Left lung (tissue), 10 donors: ENCODE results near the gene CMSS1. TPM values are rescaled to one million over a fixed set of nuclear protein-coding genes. Genes with fewer than 3 reads are reported as not detected.

Experiments used
- ATAC-seq: fragments of 200-7000 bp; cut with Tn5 transposase; one replicate; pipeline ENCODE4 v1.9.1; 2020; ENCODE audit warnings: moderate library complexity
- DNase-seq, 4 donors: peaks; one replicate each; pipeline ENCODE4 v3.0.0-alpha.2; 2013 to 2020
- H3K27ac ChIP-seq, 2 donors: fragments of 200-600 bp; sonication (generic) in 1 of 2; one replicate each; pipeline versions ENCODE4 v1.5.0 to v1.8.0; 2020 to 2021
- H3K27me3 ChIP-seq, 2 donors: fragments of 200-600 bp; sonication (generic) in 1 of 2; one replicate each; pipeline versions ENCODE4 v1.5.0 to v1.8.0; 2020 to 2021
- H3K36me3 ChIP-seq, 2 donors: fragments of 200-600 bp; sonication (generic) in 1 of 2; one replicate each; pipeline versions ENCODE4 v1.5.0 to v1.8.0; 2020 to 2021
- H3K4me1 ChIP-seq, 2 donors: fragments of 200-600 bp; one replicate each; pipeline ENCODE4 v1.8.0; 2021
- H3K4me3 ChIP-seq, 2 donors: fragments of 200-600 bp; sonication (generic) in 1 of 2; one replicate each; pipeline versions ENCODE4 v1.5.0 to v1.8.0; 2020 to 2021; ENCODE audit warnings: mild to moderate bottlenecking in 1 of 2
- H3K9me3 ChIP-seq, 2 donors: fragments of 200-600 bp; sonication (generic) in 1 of 2; one replicate each; pipeline versions ENCODE4 v1.5.0 to v1.8.0; 2020 to 2021
- intact Hi-C, 2 donors: fragments of 100-400 bp; cut with DNase I; formaldehyde crosslinking; loops; one replicate each; pipeline versions ENCODE4 v1.11.2 to v1.14.2; 2022
- polyA plus RNA-seq, 6 donors: library from polyadenylated mRNA; unstranded; fragments of 120-200 nt; gene quantifications; one replicate each; pipeline ENCODE4 v1.2.1, GENCODE V29; 2013; ENCODE audit not compliant: insufficient read length in 6 of 6
- total RNA-seq, 2 donors: library from RNA; stranded (reverse); fragmentation: NEBNext Ultra II Directional; extraction: Animal tissue kit (Norgen Biotek cat#: 25700); gene quantifications; one replicate each; pipeline ENCODE4 v1.2.1, GENCODE V29; 2021
- TF ChIP-seq, protein P1 (sequence below), 2 donors: fragments of 200-600 bp; sonication (generic) in 1 of 2; IDR thresholded peaks; one replicate each; pipeline versions ENCODE4 v1.5.0 to v1.8.0; 2021; ENCODE audit warnings: antibody characterized with exemption in 2 of 2
- donor health status: DM: no; HTN: yes; CAD: no.
- donor health status: DM: no; HTN: no; CAD: no.

Gene CMSS1
- total and polyA plus RNA-seq, 8 donors, result 13.4 to 51.0 (median 41.8) TPM

DNA sequence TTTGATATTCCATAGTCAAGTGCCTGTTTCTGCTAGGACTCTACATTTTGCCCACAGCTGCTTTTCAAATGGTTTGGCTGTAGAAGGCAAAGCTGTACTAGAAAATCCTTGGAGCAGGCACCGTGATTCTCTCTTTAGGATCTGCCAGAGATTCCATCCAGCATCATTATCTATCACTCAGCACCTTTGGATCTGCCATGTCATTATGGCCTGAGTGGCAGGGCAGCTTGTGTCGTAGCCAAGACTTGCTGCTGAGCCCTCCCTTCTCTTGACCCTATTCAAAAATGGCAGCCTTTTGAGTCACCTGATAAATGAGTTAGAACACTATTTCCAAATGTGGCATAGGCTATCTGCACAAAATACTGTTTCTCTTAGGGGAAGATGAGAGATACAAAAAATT is 8.1 kb upstream of the CMSS1 start:
- TF ChIP-seq, protein P1, sequence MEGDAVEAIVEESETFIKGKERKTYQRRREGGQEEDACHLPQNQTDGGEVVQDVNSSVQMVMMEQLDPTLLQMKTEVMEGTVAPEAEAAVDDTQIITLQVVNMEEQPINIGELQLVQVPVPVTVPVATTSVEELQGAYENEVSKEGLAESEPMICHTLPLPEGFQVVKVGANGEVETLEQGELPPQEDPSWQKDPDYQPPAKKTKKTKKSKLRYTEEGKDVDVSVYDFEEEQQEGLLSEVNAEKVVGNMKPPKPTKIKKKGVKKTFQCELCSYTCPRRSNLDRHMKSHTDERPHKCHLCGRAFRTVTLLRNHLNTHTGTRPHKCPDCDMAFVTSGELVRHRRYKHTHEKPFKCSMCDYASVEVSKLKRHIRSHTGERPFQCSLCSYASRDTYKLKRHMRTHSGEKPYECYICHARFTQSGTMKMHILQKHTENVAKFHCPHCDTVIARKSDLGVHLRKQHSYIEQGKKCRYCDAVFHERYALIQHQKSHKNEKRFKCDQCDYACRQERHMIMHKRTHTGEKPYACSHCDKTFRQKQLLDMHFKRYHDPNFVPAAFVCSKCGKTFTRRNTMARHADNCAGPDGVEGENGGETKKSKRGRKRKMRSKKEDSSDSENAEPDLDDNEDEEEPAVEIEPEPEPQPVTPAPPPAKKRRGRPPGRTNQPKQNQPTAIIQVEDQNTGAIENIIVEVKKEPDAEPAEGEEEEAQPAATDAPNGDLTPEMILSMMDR (IDR thresholded peaks at IDR 0.05), result no peak
- Histone ChIP-seq H3K27me3 (no peaks in the 10 kb centered on the region), H3K9me3 (peaks cover 0 to 10% of the 10 kb centered on the region in 2 donors), H3K4me3 (no peak overlapping the region), H3K27ac (no peak overlapping the region), H3K4me1 (no peaks in the 10 kb centered on the region), H3K36me3 (no peaks in the 10 kb centered on the region)
- intact Hi-C loops, result no loop called here
- DNase-seq (no peak), ATAC-seq (no peak)

- TF ChIP-seq, protein P1 (IDR thresholded peaks at IDR 0.05), result no peak
- no peak overlapping the region for H3K4me3 ChIP-seq
- H3K27ac ChIP-seq, result no peak overlapping the region
- H3K27me3 ChIP-seq, result no peaks in the 10 kb centered on the region
- intact Hi-C loops, result no loop called here
- H3K4me1 ChIP-seq, result no peaks in the 10 kb centered on the region
- no peaks in the 10 kb centered on the region for H3K36me3 ChIP-seq
- ATAC-seq (no peak), DNase-seq (no peak)
- H3K9me3 ChIP-seq, result peaks cover 0 to 2% of the 10 kb centered on the region in 2 donors
These were observed 7.3 kb upstream of the CMSS1 start for GRCh38 chr3:99810403-99810802.

- peak; percentile 5 for ATAC-seq
- Histone ChIP-seq H3K4me3 (peak overlapping the region; percentile 52 to 62), H3K27ac (peak overlapping the region; percentile 84 to 85), H3K9me3 (no peaks in the 10 kb centered on the region), H3K4me1 (peaks cover 0 to 22% of the 10 kb centered on the region in 2 donors), H3K36me3 (no peaks in the 10 kb centered on the region), H3K27me3 (no peaks in the 10 kb centered on the region)
- TF ChIP-seq, protein P1 (IDR thresholded peaks at IDR 0.05), result no peak
- intact Hi-C loops, result no loop called here
- DNase-seq, result peak in 2 of 4 donors; percentile 12 to 51
These were observed 620 bp upstream of the CMSS1 start for GRCh38 chr3:99817047-99817436.

DNA sequence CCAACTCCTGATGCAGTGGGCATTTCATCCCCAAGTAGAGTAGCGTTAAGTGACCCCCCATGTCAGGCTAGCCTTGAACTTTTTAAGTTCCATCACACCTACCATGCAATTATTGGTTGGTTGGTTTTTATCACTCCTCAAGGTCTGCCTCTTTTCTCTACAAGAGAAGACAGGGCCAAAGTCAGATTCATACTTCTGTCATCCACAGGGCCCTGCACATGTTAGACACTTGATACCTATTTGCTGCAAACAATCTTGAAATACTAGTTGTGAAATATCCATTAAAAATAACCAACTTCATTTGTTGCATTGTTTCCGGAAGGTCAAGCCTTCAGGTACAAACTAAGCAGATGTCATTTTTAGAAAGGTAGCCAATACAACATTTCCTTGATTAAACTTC is 1.2 kb downstream of the CMSS1 start:
- Histone ChIP-seq H3K9me3 (no peaks in the 10 kb centered on the region), H3K27ac (no peak overlapping the region), H3K4me3 (peak overlapping the region in 1 of 2 donors; percentile 62), H3K4me1 (peaks cover 0 to 22% of the 10 kb centered on the region in 2 donors), H3K27me3 (no peaks in the 10 kb centered on the region), H3K36me3 (no peaks in the 10 kb centered on the region)
- DNase-seq, result no peak
- no peak for ATAC-seq
- TF ChIP-seq, protein P1 (IDR thresholded peaks at IDR 0.05), result no peak
- intact Hi-C loops, result no loop called here

DNA sequence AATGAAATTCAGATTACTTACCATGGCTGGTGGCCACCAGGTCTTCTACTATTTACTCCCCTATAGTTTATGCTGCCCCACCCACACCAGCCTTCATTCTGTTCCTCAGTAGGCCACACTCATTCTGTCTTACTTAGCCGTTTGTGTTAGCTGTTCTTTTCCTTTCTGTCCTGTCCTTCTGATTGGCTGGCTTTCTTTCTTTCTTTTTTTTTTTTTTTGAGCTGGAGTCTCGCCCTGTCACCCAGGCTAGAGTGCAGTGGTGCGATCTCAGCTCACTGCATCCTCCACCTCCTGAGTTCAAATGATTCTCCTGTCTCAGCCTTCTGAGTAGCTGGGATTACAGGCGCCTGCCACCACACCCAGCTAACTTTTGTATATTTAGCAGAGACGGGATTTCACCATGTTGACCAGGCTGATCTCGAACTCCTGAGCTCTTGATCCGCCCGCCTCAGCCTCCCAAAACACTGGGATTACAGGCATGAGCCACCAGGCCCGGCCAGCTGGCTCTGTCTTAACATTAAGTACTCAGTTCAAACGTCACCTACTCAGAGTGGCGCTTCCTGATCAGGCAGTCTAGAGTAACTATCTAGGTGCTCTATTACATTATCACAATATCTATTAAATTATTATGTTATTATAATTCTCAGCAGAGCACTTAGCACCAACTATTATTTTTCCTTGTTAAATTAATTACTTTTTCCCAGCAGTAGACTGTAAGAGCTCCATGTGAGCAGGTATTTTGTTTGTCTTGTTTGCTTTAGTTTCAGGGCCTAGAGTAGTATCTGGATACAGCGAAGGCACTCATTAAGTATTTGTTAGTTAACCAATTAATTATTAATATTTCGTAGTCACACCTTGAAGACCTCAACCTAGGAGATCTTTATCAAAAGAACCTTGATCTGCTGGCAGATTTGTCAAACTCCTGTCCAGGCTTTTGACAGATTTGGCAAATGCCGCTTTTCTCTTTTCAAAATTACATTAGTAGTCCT is 6.4 kb downstream of the CMSS1 start:
- Histone ChIP-seq H3K36me3 (no peaks in the 10 kb centered on the region), H3K4me3 (no peak overlapping the region), H3K27me3 (no peaks in the 10 kb centered on the region), H3K9me3 (no peaks in the 10 kb centered on the region), H3K27ac (no peak overlapping the region), H3K4me1 (peaks cover 0 to 4% of the 10 kb centered on the region in 2 donors)
- TF ChIP-seq, protein P1 (IDR thresholded peaks at IDR 0.05), result no peak
- no peak for ATAC-seq
- intact Hi-C loops, result no loop called here
- no peak for DNase-seq
